HuH-7 (cell line): ENCODE measurements around the gene LRWD1.
"Not testable (repeated sequence)": the region's sequence is repeated elsewhere in the genome, so short reads cannot be mapped to it uniquely, and the experiment has no call there.

Experiments
- DNase-seq: peaks from one replicate; pipeline ENCODE4 v3.0.0; 2011; ENCODE audit warnings: low spot score

LRWD1 gene

GRCh38 chr7:102496861-102497260 is 32.1 kb downstream of the LRWD1 start:
- DNase-seq: not testable (repeated sequence)

- not testable (repeated sequence) for DNase-seq
Observed at GRCh38 chr7:102497308-102497707, 32.5 kb downstream of the LRWD1 start.

GRCh38 chr7:102498321-102498720 is 33.5 kb downstream of the LRWD1 start:
- DNase-seq: not testable (repeated sequence)

GRCh38 chr7:102503141-102503540 is 38.4 kb downstream of the LRWD1 start:
- DNase-seq: not testable (repeated sequence)

GRCh38 chr7:102505298-102506185 is 40.8 kb downstream of the LRWD1 start:
- DNase-seq: not testable (repeated sequence)

GRCh38 chr7:102507410-102508088 is 42.8 kb downstream of the LRWD1 start:
- DNase-seq: not testable (repeated sequence)

- not testable (repeated sequence) for DNase-seq
Observed at GRCh38 chr7:102510575-102510974, 45.8 kb downstream of the LRWD1 start.

GRCh38 chr7:102511860-102512522 is 47.2 kb downstream of the LRWD1 start:
- DNase-seq: not testable (repeated sequence)

- not testable (repeated sequence) for DNase-seq
Observed at GRCh38 chr7:102512642-102513221, 47.9 kb downstream of the LRWD1 start.

GRCh38 chr7:102514881-102515721 is 50.3 kb downstream of the LRWD1 start:
- not testable (repeated sequence) for DNase-seq

- DNase-seq: not testable (repeated sequence)
Observed at GRCh38 chr7:102515889-102516288, 51.1 kb downstream of the LRWD1 start.

GRCh38 chr7:102516951-102517350 is 52.2 kb downstream of the LRWD1 start:
- not testable (repeated sequence) for DNase-seq

GRCh38 chr7:102517550-102518147 is 52.9 kb downstream of the LRWD1 start, which contains the start of gene RASA4B:
Gene RASA4B (minus strand): TSS chr7:102517777. CDS start chr7:102517710, 67 bp downstream.
- not testable (repeated sequence) for DNase-seq

GRCh38 chr7:102520797-102521196 is 56.0 kb downstream of the LRWD1 start:
- DNase-seq: not testable (repeated sequence)
